22Rv1 (cell line): ENCODE measurements around the gene CEND1.

Source experiments
- ZFX ChIP-seq: fragments of 450-650 bp; IDR thresholded peaks from 2 replicates; pipeline ENCODE4 v1.6.1; 2017; ENCODE audit warnings: antibody characterized with exemption, borderline replicate concordance
- TF ChIP-seq, protein P1 (sequence below): fragments of 450-650 bp; IDR thresholded peaks from 2 replicates; pipeline ENCODE4 v1.5.1; 2017; ENCODE audit warnings: mild to moderate bottlenecking

DNA sequence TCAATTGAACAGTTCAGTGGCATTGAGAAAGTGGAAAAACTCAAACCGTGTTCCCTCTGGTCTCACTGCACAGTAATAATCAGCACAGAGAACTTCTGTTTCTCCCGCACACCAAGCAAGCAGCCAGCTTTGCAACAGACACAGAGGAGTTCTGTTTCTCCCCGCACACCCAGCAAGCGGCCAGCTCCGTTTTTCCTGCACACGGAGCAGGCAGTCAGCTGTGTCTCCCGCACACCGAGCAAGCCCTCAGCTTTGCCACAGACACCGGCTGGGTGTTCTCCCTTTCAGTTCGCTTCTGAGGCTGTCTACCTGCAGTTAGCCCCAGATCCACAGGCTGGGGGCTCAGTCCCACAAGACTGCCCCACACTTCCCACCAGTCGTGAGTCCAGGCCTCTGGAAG lies 52.5 kb downstream of the CEND1 start:
- TF ChIP-seq, protein P1, sequence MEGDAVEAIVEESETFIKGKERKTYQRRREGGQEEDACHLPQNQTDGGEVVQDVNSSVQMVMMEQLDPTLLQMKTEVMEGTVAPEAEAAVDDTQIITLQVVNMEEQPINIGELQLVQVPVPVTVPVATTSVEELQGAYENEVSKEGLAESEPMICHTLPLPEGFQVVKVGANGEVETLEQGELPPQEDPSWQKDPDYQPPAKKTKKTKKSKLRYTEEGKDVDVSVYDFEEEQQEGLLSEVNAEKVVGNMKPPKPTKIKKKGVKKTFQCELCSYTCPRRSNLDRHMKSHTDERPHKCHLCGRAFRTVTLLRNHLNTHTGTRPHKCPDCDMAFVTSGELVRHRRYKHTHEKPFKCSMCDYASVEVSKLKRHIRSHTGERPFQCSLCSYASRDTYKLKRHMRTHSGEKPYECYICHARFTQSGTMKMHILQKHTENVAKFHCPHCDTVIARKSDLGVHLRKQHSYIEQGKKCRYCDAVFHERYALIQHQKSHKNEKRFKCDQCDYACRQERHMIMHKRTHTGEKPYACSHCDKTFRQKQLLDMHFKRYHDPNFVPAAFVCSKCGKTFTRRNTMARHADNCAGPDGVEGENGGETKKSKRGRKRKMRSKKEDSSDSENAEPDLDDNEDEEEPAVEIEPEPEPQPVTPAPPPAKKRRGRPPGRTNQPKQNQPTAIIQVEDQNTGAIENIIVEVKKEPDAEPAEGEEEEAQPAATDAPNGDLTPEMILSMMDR = no peak
- TF ChIP-seq ZFX = no peak
